Osteoblast (primary cell): ENCODE data around the gene MBTD1. TPM values are rescaled to one million over a fixed set of nuclear protein-coding genes. Genes with fewer than 3 reads are reported as not detected.
"Not testable (repeated sequence)": the region's sequence is repeated elsewhere in the genome, so short reads cannot be mapped to it uniquely, and the experiment has no call there.

Source experiments
- DNase-seq: peaks from one replicate; pipeline ENCODE4 v3.0.0; 2011; ENCODE audit warnings: low spot score, mixed read lengths; ENCODE audit not compliant: insufficient read length; ENCODE audit errors: missing footprints
- H2AFZ ChIP-seq: 2 replicates; pipeline ENCODE4 v1.6.0; 2011; ENCODE audit warnings: mild to moderate bottlenecking, low read length
- H3K27ac ChIP-seq: 2 replicates; pipeline ENCODE4 v1.5.1; 2011; ENCODE audit warnings: mild to moderate bottlenecking, low read depth, low read length, moderate library complexity
- H3K27me3 ChIP-seq: 2 replicates; pipeline ENCODE4 v1.6.0; 2012; ENCODE audit warnings: mild to moderate bottlenecking, control low read depth, inconsistent platforms, low read length, moderate library complexity; ENCODE audit not compliant: insufficient read depth
- H3K36me3 ChIP-seq: 2 replicates; pipeline ENCODE4 v1.5.1; 2011; ENCODE audit warnings: mild to moderate bottlenecking, low read length, control low read depth, moderate library complexity; ENCODE audit not compliant: insufficient read depth
- H3K4me1 ChIP-seq: 2 replicates; pipeline ENCODE4 v1.5.1; 2011; ENCODE audit warnings: mild to moderate bottlenecking, low read length, control low read depth, moderate library complexity; ENCODE audit not compliant: insufficient read depth
- H3K4me2 ChIP-seq: 2 replicates; pipeline ENCODE4 v1.6.0; 2011; ENCODE audit warnings: mild to moderate bottlenecking, low read length; ENCODE audit not compliant: insufficient read depth
- H3K4me3 ChIP-seq: fragments of 200-600 bp; sonication (generic); 3 replicates; pipeline ENCODE4 v1.5.1; 2012; ENCODE audit warnings: mild to moderate bottlenecking, low read length, inconsistent platforms; ENCODE audit not compliant: insufficient read depth
- H3K79me2 ChIP-seq: 2 replicates; pipeline ENCODE4 v1.6.0; 2012; ENCODE audit warnings: mild to moderate bottlenecking, low read length, control low read depth, inconsistent platforms; ENCODE audit not compliant: insufficient read depth
- H3K9me3 ChIP-seq: 2 replicates; pipeline ENCODE4 v1.5.1; 2011; ENCODE audit warnings: low read depth, low read length, control low read depth
- H4K20me1 ChIP-seq: 2 replicates; pipeline ENCODE4 v1.6.0; 2012; ENCODE audit warnings: mild to moderate bottlenecking, low read length, control low read depth; ENCODE audit not compliant: insufficient read depth
- CTCF ChIP-seq: IDR thresholded peaks from 2 replicates; pipeline ENCODE4 v1.5.1; 2011; ENCODE audit warnings: mild to moderate bottlenecking, low read depth, low read length, moderate library complexity; ENCODE audit errors: extremely low read depth
- total RNA-seq: library from RNA; depleted of rRNA; stranded (reverse); fragments of >200 nt; gene quantifications from 2 replicates; pipeline ENCODE4 v1.2.3, GENCODE V29; 2012

The MBTD1 gene
- total RNA-seq, 1 donor, result 16.3 TPM

DNA sequence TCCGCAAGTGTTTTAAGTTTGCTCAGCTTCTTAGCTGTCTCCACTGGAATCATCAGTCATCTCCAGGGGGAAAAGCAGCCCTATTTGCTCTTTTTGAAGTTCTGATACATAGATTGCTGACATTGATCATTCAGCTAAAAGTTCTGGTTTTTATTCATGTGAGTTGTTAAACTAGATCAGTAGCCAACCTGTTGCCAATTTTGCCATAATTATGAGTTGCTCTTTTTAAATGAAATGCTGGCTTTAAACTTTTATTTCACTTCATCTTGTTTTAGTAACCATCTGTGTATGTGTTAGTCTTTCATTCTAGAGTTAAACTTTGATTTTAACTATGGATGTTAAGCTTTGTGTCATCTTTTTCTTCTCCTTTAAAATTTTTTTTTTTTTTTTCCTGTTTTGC, 13.0 kb upstream of the MBTD1 start:
- H3K79me2 ChIP-seq, result peaks cover 47% of the 10 kb centered on the region
- H3K27me3 ChIP-seq, result no peaks in the 10 kb centered on the region

GRCh38 chr17:51270636-51271035, 10.8 kb upstream of the MBTD1 start:
- Histone ChIP-seq H3K36me3 (peaks cover 42% of the 10 kb centered on the region), H3K27ac (no peak overlapping the region), H3K4me3 (no peak overlapping the region), H4K20me1 (peaks cover 10% of the 10 kb centered on the region), H3K4me2 (no peak overlapping the region), H3K27me3 (no peaks in the 10 kb centered on the region), H2AFZ (no peak overlapping the region), H3K4me1 (peaks cover 8% of the 10 kb centered on the region), H3K9me3 (no peaks in the 10 kb centered on the region), H3K79me2 (peaks cover 55% of the 10 kb centered on the region)
- DNase-seq, result no peak
- no peak for TF ChIP-seq CTCF

More for the DNA sequence above, 13.0 kb upstream of the MBTD1 start:
- Histone ChIP-seq H3K9me3 (no peaks in the 10 kb centered on the region), H3K4me2 (no peak overlapping the region), H3K27ac (no peak overlapping the region), H4K20me1 (peaks cover 26% of the 10 kb centered on the region), H3K4me1 (peaks cover 14% of the 10 kb centered on the region), H3K36me3 (peaks cover 42% of the 10 kb centered on the region), H3K4me3 (no peak overlapping the region), H2AFZ (no peak overlapping the region)
- no peak for DNase-seq
- no peak for TF ChIP-seq CTCF

GRCh38 chr17:51269991-51270390, 10.1 kb upstream of the MBTD1 start:
- no peak for DNase-seq
- no peak for TF ChIP-seq CTCF
- peaks cover 60% of the 10 kb centered on the region for H3K79me2 ChIP-seq

DNA sequence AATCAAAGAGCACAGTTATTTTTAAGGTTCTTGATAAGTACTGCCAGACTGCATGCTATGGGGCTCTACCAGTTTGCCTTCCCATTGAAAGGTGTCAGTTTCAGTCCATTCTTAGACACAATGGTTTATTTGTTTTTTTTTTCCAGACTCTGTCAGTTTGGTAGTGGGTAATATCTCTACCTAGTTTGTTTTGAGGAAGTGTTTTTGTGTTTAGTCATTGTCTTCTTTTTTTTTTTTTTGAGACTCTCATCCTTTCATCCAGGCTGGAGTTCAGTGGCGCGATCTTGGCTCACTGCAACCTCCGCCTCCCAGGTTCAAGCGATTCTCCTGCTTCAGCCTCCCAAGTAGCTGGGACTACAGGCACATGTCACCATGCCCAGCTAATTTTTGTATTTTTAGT, 4.6 kb upstream of the MBTD1 start:
- not testable (repeated sequence) for DNase-seq, H3K4me3 ChIP-seq, H3K27ac ChIP-seq, H3K4me1 ChIP-seq, H3K4me2 ChIP-seq, H2AFZ ChIP-seq, H3K27me3 ChIP-seq, H3K9me3 ChIP-seq
- peaks cover 16% of the 10 kb centered on the region for H4K20me1 ChIP-seq
- peaks cover 51% of the 10 kb centered on the region for H3K36me3 ChIP-seq
- peaks cover 82% of the 10 kb centered on the region for H3K79me2 ChIP-seq

More at GRCh38 chr17:51269991-51270390, 10.1 kb upstream of the MBTD1 start:
- Histone ChIP-seq H3K4me2 (no peak overlapping the region), H2AFZ (no peak overlapping the region), H3K4me3 (no peak overlapping the region), H3K27me3 (no peaks in the 10 kb centered on the region), H3K9me3 (no peaks in the 10 kb centered on the region), H3K27ac (no peak overlapping the region), H4K20me1 (peaks cover 10% of the 10 kb centered on the region), H3K36me3 (peaks cover 47% of the 10 kb centered on the region), H3K4me1 (peaks cover 3% of the 10 kb centered on the region)
